ENCODE measurements around the gene CPLANE2. TPM values are rescaled to one million over a fixed set of nuclear protein-coding genes. Genes with fewer than 3 reads are reported as not detected.
"Not testable (repeated sequence)": the region's sequence is repeated elsewhere in the genome, so short reads cannot be mapped to it uniquely, and the experiment has no call there.

CPLANE2 gene
- total and polyA plus RNA-seq, 4 donors: 12.1 to 14.3 (median 12.8) TPM

DNA sequence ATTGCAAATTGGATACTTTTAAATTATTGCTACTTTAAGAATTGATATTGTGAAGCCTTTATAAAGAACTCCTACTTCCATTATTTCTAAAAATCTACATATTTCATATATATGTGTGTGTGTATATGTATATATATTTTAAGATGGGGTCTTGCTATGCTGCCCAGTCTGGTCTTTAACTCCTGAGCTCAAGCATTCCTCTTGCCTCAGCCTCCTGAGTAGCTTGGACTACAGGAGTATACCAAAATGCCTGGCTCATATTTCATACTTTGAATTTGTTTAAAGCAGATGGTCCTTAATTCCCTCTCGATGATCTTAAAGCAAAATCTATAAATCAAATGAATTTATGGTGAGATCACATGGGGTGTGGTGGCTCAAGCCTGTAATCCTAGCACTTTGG lies 25.1 kb upstream of the CPLANE2 start:
- Histone ChIP-seq H3K4me3 (ENCODE audit: low read depth, low read length) (no peak overlapping the region), H3K27ac (ENCODE audit: low read depth, low read length) (no peak overlapping the region), H3K4me1 (ENCODE audit: control insufficient read depth, insufficient read depth, low read length) (no peaks in the 10 kb centered on the region), H3K27me3 (ENCODE audit: control insufficient read depth, insufficient read depth, low read length) (no peaks in the 10 kb centered on the region), H3K36me3 (ENCODE audit: control insufficient read depth, insufficient read depth, low read length) (no peaks in the 10 kb centered on the region), H3K9me3 (ENCODE audit: control insufficient read depth, insufficient read depth, low read length) (no peaks in the 10 kb centered on the region)
- no peak for DNase-seq (ENCODE audit: low read depth in 4 of 6, low spot score in 6 of 6)
- whole genome bisulfite sequencing (ENCODE audit: insufficient coverage): no CpG with 5 or more reads among the region's 1 CpG

DNA sequence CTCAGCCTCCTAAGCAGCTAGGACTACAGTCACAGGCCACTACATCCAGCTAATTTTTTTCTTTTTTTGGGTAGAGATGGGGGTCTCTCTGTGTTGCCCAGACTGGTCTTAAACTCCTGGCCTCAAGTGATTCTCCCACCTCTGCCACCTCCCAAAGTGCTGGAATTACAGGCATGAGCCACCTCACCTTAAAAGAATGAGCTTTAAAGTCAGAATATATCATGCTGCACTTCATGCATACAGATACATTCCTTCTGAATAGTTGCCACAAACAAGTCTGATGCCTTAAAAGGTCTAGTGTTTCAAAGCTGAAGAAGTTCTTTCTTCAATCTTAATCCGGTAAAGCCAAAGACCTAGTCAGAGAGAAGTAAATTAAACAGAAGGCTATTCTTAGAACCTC lies 23.8 kb upstream of the CPLANE2 start:
- H3K27me3 ChIP-seq (ENCODE audit: control insufficient read depth, insufficient read depth, low read length): no peaks in the 10 kb centered on the region
- H3K36me3 ChIP-seq (ENCODE audit: control insufficient read depth, insufficient read depth, low read length): no peaks in the 10 kb centered on the region
- no peak overlapping the region for H3K27ac ChIP-seq (ENCODE audit: low read depth, low read length)
- H3K4me1 ChIP-seq (ENCODE audit: control insufficient read depth, insufficient read depth, low read length): no peaks in the 10 kb centered on the region
- H3K9me3 ChIP-seq (ENCODE audit: control insufficient read depth, insufficient read depth, low read length): no peaks in the 10 kb centered on the region
- DNase-seq (ENCODE audit: low read depth in 4 of 6, low spot score in 6 of 6): no peak
- H3K4me3 ChIP-seq (ENCODE audit: low read depth, low read length): no peak overlapping the region
- no CpG with 5 or more reads among the region's 1 CpG for WGBS (ENCODE audit: insufficient coverage)

DNA sequence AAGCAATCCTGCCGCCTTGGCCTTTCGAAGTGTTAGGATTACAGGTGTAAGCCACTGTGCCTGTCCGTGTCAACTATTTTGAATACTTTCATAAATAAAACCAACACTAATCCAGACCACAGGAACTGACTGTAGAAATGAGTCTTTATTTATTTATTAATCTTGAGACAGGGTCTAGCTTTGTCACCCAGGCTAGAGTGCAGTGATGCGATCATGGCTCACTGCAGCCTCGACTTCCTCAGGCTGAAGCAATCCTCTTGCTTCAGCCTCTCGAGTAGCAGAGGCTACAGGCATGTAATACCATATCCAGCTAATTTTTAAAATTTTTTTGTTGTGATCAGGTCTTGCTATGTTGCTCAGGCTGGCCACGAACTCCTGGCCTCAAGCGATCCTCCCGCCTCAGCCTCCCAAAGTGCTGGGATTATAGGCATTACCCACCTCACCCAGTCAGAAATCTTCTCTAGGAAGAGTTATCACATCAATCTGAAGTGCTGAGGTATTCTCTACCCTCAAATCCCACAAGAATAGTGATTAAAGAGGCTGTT lies 21.7 kb upstream of the CPLANE2 start:
- H3K36me3 ChIP-seq (ENCODE audit: control insufficient read depth, insufficient read depth, low read length): peaks cover 8% of the 10 kb centered on the region
- H3K4me3 ChIP-seq (ENCODE audit: low read depth, low read length): no peak overlapping the region
- no peak overlapping the region for H3K27ac ChIP-seq (ENCODE audit: low read depth, low read length)
- DNase-seq (ENCODE audit: low read depth in 4 of 6, low spot score in 6 of 6): no peak
- no peaks in the 10 kb centered on the region for H3K4me1 ChIP-seq (ENCODE audit: control insufficient read depth, insufficient read depth, low read length)
- no peaks in the 10 kb centered on the region for H3K27me3 ChIP-seq (ENCODE audit: control insufficient read depth, insufficient read depth, low read length)
- no peaks in the 10 kb centered on the region for H3K9me3 ChIP-seq (ENCODE audit: control insufficient read depth, insufficient read depth, low read length)
- 100% methylated on average over 2 of the region's 9 CpGs for WGBS (ENCODE audit: insufficient coverage)

DNA sequence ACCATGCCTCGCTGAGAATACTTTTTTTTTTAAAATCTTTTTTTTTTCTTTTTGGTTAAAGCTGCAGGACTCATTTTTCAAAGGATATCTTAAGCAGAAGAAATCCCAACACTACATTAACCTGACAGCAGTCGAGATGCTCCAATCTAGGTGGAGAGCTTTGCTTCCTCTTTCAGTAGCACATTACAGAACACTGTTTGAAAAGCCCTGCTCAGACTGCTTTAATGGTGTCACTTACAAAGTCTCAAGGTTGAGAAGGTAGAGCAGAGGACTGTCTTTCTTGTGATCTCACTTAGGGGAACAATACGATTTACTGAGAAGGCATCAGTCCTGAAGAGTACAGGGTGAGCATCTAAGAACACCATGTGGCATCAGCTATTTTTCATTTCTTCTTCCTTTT lies 21.0 kb upstream of the CPLANE2 start:
- Histone ChIP-seq H3K36me3 (ENCODE audit: control insufficient read depth, insufficient read depth, low read length) (peaks cover 12% of the 10 kb centered on the region), H3K27me3 (ENCODE audit: control insufficient read depth, insufficient read depth, low read length) (no peaks in the 10 kb centered on the region), H3K27ac (ENCODE audit: low read depth, low read length) (no peak overlapping the region), H3K4me3 (ENCODE audit: low read depth, low read length) (no peak overlapping the region), H3K4me1 (ENCODE audit: control insufficient read depth, insufficient read depth, low read length) (no peaks in the 10 kb centered on the region), H3K9me3 (ENCODE audit: control insufficient read depth, insufficient read depth, low read length) (no peaks in the 10 kb centered on the region)
- WGBS (ENCODE audit: insufficient coverage): 100% methylated on average over 2 of the region's 3 CpGs
- DNase-seq (ENCODE audit: low read depth in 4 of 6, low spot score in 6 of 6): no peak

DNA sequence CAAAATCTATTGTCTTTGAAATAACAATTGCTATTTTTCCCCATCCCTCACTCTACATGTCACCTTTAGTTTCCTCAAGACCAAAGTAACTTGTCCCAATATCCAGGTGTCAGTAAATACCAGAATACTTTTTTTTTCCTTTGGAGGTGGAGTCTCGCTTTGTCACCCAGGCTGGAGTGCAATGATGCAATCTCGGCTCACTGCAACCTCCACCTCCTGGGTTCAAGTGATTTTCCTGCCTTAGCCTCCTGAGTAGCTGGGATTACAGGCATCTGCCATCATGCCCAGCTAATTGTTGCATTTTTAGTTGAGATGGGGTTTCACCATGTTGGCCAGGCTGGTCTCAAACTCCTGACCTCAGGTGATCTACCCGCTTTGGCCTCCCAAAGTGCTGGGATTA lies 20.6 kb upstream of the CPLANE2 start:
- no CpG with 5 or more reads among the region's 3 CpGs for WGBS (ENCODE audit: insufficient coverage)
- H3K4me3 ChIP-seq (ENCODE audit: low read depth, low read length); DNase-seq (ENCODE audit: low read depth in 4 of 6, low spot score in 6 of 6); H3K27me3 ChIP-seq (ENCODE audit: control insufficient read depth, insufficient read depth, low read length); H3K27ac ChIP-seq (ENCODE audit: low read depth, low read length); H3K4me1 ChIP-seq (ENCODE audit: control insufficient read depth, insufficient read depth, low read length); H3K9me3 ChIP-seq (ENCODE audit: control insufficient read depth, insufficient read depth, low read length): not testable (repeated sequence)
- H3K36me3 ChIP-seq (ENCODE audit: control insufficient read depth, insufficient read depth, low read length): peaks cover 12% of the 10 kb centered on the region

DNA sequence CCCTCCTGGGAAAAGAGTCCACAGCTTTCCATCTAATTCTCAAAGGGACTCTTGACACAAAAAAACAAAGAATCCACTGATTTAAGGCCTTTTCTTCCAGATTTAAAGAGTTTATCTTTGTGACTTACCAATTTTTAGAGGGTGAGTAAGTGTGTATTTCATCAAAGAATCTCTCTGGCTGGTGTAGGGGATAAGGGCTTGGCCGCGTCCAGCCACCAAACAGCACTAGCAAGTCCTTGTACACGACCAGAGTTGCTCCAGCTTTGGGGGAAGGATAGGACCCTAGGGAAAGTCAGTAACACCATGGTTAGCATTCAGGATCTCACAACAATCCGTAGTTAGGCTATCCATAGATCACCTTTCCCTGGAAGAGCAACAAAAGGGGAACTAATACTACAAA lies 19.5 kb upstream of the CPLANE2 start:
- Histone ChIP-seq H3K9me3 (ENCODE audit: control insufficient read depth, insufficient read depth, low read length) (no peaks in the 10 kb centered on the region), H3K4me1 (ENCODE audit: control insufficient read depth, insufficient read depth, low read length) (no peaks in the 10 kb centered on the region), H3K27me3 (ENCODE audit: control insufficient read depth, insufficient read depth, low read length) (no peaks in the 10 kb centered on the region), H3K4me3 (ENCODE audit: low read depth, low read length) (no peak overlapping the region), H3K27ac (ENCODE audit: low read depth, low read length) (no peak overlapping the region), H3K36me3 (ENCODE audit: control insufficient read depth, insufficient read depth, low read length) (peaks cover 17% of the 10 kb centered on the region)
- no peak for DNase-seq (ENCODE audit: low read depth in 4 of 6, low spot score in 6 of 6)
- no CpG with 5 or more reads among the region's 4 CpGs for WGBS (ENCODE audit: insufficient coverage)

DNA sequence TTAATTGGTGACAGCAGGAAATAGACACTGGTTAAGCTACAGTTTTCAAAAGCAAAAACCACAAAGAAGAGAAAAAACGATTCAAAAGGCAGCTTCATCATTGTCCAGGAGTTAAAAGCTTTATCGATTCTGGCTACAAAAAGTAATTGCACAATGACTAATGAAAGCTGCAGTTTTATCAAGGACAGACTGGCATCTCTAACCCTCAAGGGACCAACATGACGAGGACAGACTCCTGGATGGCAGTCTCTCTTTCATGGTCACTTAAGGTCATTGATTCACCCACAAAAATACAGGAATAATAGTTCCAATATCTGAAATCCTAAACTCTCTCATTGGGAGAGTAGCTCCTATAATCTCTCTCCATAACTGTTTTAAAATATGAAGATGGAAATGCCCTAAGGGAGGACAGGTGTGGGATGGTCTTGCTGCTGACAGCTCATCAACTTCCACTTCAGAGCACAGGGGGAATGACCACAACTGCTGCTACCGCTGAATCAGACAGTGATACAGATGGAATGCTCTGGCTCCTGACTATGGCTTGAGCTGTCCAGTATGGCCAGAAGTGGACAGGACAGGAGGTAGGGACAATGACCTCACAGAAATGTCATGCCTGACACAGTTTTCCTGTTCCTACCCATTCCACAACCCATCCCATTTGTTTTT lies 17.4 kb upstream of the CPLANE2 start:
- 77% methylated on average over 3 of the region's 4 CpGs for WGBS (ENCODE audit: insufficient coverage)
- Histone ChIP-seq H3K4me1 (ENCODE audit: control insufficient read depth, insufficient read depth, low read length) (peaks cover 3% of the 10 kb centered on the region), H3K4me3 (ENCODE audit: low read depth, low read length) (no peak overlapping the region), H3K36me3 (ENCODE audit: control insufficient read depth, insufficient read depth, low read length) (peaks cover 26% of the 10 kb centered on the region), H3K9me3 (ENCODE audit: control insufficient read depth, insufficient read depth, low read length) (no peaks in the 10 kb centered on the region), H3K27me3 (ENCODE audit: control insufficient read depth, insufficient read depth, low read length) (no peaks in the 10 kb centered on the region), H3K27ac (ENCODE audit: low read depth, low read length) (no peak overlapping the region)
- no peak for DNase-seq (ENCODE audit: low read depth in 4 of 6, low spot score in 6 of 6)

DNA sequence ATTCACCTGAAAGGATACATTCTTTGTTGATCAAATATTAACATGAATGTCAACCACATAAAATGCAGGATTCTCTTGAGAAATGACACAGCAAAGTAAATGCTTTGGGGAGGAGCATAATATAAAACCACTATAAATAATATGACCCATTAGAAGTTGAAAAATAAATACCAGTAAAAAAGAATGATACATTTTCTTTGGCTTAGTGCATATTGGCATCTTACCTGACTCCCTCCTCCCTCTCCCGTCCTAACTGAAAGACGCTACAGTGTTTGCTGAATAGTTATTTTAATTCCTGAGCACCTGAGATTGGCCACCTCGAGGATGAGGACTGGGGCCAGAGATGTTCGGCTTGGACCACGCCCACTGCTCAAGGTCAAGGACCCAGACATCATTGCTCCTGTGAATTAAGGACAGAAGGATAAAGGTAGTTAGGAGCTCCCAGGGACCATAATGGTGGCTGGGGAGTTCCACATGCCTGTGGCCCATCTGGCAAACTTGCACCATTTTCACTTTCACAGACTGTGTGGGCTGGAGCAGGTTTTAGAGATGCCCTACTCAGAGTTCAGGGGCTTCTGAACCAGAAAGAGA lies 16.4 kb upstream of the CPLANE2 start:
- Histone ChIP-seq H3K4me3 (ENCODE audit: low read depth, low read length) (no peak overlapping the region), H3K27ac (ENCODE audit: low read depth, low read length) (no peak overlapping the region), H3K27me3 (ENCODE audit: control insufficient read depth, insufficient read depth, low read length) (no peaks in the 10 kb centered on the region), H3K4me1 (ENCODE audit: control insufficient read depth, insufficient read depth, low read length) (peaks cover 10% of the 10 kb centered on the region), H3K36me3 (ENCODE audit: control insufficient read depth, insufficient read depth, low read length) (peaks cover 26% of the 10 kb centered on the region), H3K9me3 (ENCODE audit: control insufficient read depth, insufficient read depth, low read length) (no peaks in the 10 kb centered on the region)
- DNase-seq (ENCODE audit: low read depth in 4 of 6, low spot score in 6 of 6): no peak
- 92% methylated on average over 3 of the region's 5 CpGs for WGBS (ENCODE audit: insufficient coverage)

DNA sequence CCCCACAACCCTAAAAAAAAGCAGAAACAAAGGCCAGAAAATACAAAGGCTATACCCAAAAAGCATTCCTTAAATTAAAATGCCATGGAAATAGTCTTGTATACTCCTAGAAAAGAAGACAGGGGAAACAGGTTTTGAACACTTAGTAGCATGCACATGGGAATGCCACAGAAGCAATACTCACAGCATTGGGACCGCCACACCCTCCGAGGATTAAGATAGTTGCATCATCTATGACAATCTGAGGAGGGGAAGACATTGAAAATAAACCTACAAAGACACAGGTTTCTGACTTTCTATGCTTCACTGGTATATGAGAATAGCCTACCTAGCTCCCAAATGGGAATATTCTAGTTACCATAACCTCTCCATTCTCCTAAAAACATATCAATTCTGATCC lies 15.9 kb upstream of the CPLANE2 start:
- Histone ChIP-seq H3K27me3 (ENCODE audit: control insufficient read depth, insufficient read depth, low read length) (no peaks in the 10 kb centered on the region), H3K27ac (ENCODE audit: low read depth, low read length) (no peak overlapping the region), H3K4me3 (ENCODE audit: low read depth, low read length) (no peak overlapping the region), H3K36me3 (ENCODE audit: control insufficient read depth, insufficient read depth, low read length) (peaks cover 26% of the 10 kb centered on the region), H3K9me3 (ENCODE audit: control insufficient read depth, insufficient read depth, low read length) (no peaks in the 10 kb centered on the region), H3K4me1 (ENCODE audit: control insufficient read depth, insufficient read depth, low read length) (peaks cover 15% of the 10 kb centered on the region)
- no peak for DNase-seq (ENCODE audit: low read depth in 4 of 6, low spot score in 6 of 6)
- WGBS (ENCODE audit: insufficient coverage): no CpG with 5 or more reads among the region's 2 CpGs

DNA sequence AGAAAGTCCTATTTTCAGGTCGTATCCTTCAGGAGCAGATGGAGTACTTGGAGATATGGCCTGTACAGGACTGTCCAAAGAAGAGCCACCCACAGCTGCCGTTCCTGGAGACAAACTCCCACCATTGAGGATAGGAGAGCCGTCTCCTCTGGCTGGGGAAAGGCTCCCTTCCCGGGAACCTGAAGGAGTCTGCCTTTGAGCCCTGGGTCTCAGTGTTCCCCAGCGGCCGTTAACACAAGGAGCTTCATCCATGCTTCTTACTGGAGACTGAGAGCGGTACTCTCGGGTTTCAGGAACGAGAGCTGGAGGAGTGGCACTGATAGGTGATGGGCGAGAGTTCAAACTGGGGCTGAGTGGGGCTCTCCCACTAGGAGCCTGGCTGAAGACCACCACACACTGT lies 14.4 kb upstream of the CPLANE2 start:
- no peaks in the 10 kb centered on the region for H3K9me3 ChIP-seq (ENCODE audit: control insufficient read depth, insufficient read depth, low read length)
- no peak for DNase-seq (ENCODE audit: low read depth in 4 of 6, low spot score in 6 of 6)
- no peaks in the 10 kb centered on the region for H3K27me3 ChIP-seq (ENCODE audit: control insufficient read depth, insufficient read depth, low read length)
- 83% methylated on average over 5 of the region's 10 CpGs for WGBS (ENCODE audit: insufficient coverage)
- peaks cover 31% of the 10 kb centered on the region for H3K36me3 ChIP-seq (ENCODE audit: control insufficient read depth, insufficient read depth, low read length)
- no peak overlapping the region for H3K27ac ChIP-seq (ENCODE audit: low read depth, low read length)
- peaks cover 16% of the 10 kb centered on the region for H3K4me1 ChIP-seq (ENCODE audit: control insufficient read depth, insufficient read depth, low read length)
- no peak overlapping the region for H3K4me3 ChIP-seq (ENCODE audit: low read depth, low read length)

All from spinal cord (tissue), 10 donors.